Smooth muscle cell (in vitro differentiated cells): Measurements from ENCODE around the gene GLRA1. TPM values are rescaled to one million over a fixed set of nuclear protein-coding genes. Genes with fewer than 3 reads are reported as not detected.
"Not testable (repeated sequence)": the region's sequence is repeated elsewhere in the genome, so short reads cannot be mapped to it uniquely, and the experiment has no call there.

ENCODE experiments used
- DNase-seq: peaks from one replicate; lab custom pipeline; 2025; ENCODE audit not compliant: unreplicated experiment; lab: John Stamatoyannopoulos, UW
- H2AFZ ChIP-seq: fragments of 200-600 bp; sonication (generic); 2 replicates; pipeline ENCODE4 v1.6.0; 2016; ENCODE audit warnings: antibody characterized with exemption, low read depth, mild to moderate bottlenecking
- H3F3A ChIP-seq: fragments of 200-600 bp; sonication (generic); 2 replicates; pipeline ENCODE4 v1.6.0; 2017; ENCODE audit warnings: antibody characterized with exemption, low read depth
- H3K27ac ChIP-seq: fragments of 200-600 bp; sonication (generic); 2 replicates; pipeline ENCODE4 v1.5.1; 2016; ENCODE audit warnings: low read depth, mild to moderate bottlenecking
- H3K27me3 ChIP-seq: fragments of 200-600 bp; sonication (generic); 2 replicates; pipeline ENCODE4 v1.6.1; 2016; ENCODE audit warnings: low read depth, mild to moderate bottlenecking
- H3K36me3 ChIP-seq: fragments of 200-600 bp; sonication (generic); 2 replicates; pipeline ENCODE4 v1.5.1; 2016; ENCODE audit warnings: low read depth
- H3K4me1 ChIP-seq: fragments of 200-600 bp; sonication (generic); 2 replicates; pipeline ENCODE4 v1.5.1; 2016; ENCODE audit warnings: low read depth
- H3K4me2 ChIP-seq: fragments of 200-600 bp; sonication (generic); 2 replicates; pipeline ENCODE4 v1.6.0; 2016; ENCODE audit warnings: mild to moderate bottlenecking
- H3K4me3 ChIP-seq: fragments of 200-600 bp; sonication (generic); 2 replicates; pipeline ENCODE4 v1.5.1; 2016; ENCODE audit warnings: mild to moderate bottlenecking
- H3K79me2 ChIP-seq: fragments of 200-600 bp; sonication (generic); 2 replicates; pipeline ENCODE4 v1.6.0; 2016; ENCODE audit warnings: low read depth, mild to moderate bottlenecking
- H3K9ac ChIP-seq: fragments of 200-600 bp; sonication (generic); 2 replicates; pipeline ENCODE4 v1.6.0; 2016; ENCODE audit warnings: low read depth
- H3K9me3 ChIP-seq: fragments of 200-600 bp; sonication (generic); replicated peaks from 2 replicates; pipeline ENCODE4 v1.5.1; 2016; ENCODE audit warnings: low read depth
- H4K20me1 ChIP-seq: fragments of 200-600 bp; sonication (generic); 2 replicates; pipeline ENCODE4 v1.6.0; 2016; ENCODE audit warnings: low read depth
- CTCF ChIP-seq: fragments of 200-600 bp; sonication (generic); IDR thresholded peaks from 2 replicates; pipeline ENCODE4 v1.5.1; 2017; ENCODE audit warnings: borderline replicate concordance, mild to moderate bottlenecking, antibody characterized with exemption; ENCODE audit not compliant: insufficient read depth, poor library complexity, severe bottlenecking
- WGBS: methylation state at CpG from one replicate; pipeline ENCODE4 v1.1.7; 2016; ENCODE audit warnings: low lambda C conversion rate; 5-methylcytosine and 5-hydroxymethylcytosine counted together
- polyA plus RNA-seq: library from polyadenylated mRNA; unstranded; fragments of >200 nt; fragmentation: Nextera tagmentation; extraction: Ambion mirVana; gene quantifications from 2 replicates; pipeline ENCODE4 v1.2.1, GENCODE V29; 2016
- total RNA-seq: library from RNA; depleted of rRNA; stranded (reverse); fragments of >200 nt; gene quantifications from 2 replicates; pipeline ENCODE4 v1.2.3, GENCODE V29; 2014

Gene GLRA1
- total and polyA plus RNA-seq, 2 experiments from 2014 or later: not detected

- Histone ChIP-seq H3K79me2 (no peaks in the 10 kb centered on the region), H3K9ac (no peak overlapping the region), H3K27me3 (no peaks in the 10 kb centered on the region), H3K27ac (no peak overlapping the region), H3F3A (no peaks in the 10 kb centered on the region), H4K20me1 (no peaks in the 10 kb centered on the region), H3K9me3 (no peaks in the 10 kb centered on the region), H3K4me3 (no peak overlapping the region), H3K4me1 (no peaks in the 10 kb centered on the region), H2AFZ (no peak overlapping the region), H3K36me3 (no peaks in the 10 kb centered on the region), H3K4me2 (no peak overlapping the region)
- DNase-seq: no peak
- 96% methylated on average over 5 of the region's 5 CpGs for WGBS
- no peak for TF ChIP-seq CTCF
These were observed 67.8 kb downstream of the GLRA1 start for GRCh38 chr5:151856861-151857260.

- DNase-seq: no peak
- Histone ChIP-seq H3K4me1 (no peaks in the 10 kb centered on the region), H4K20me1 (no peaks in the 10 kb centered on the region), H3K79me2 (no peaks in the 10 kb centered on the region), H3K4me2 (no peak overlapping the region), H3K36me3 (no peaks in the 10 kb centered on the region), H3K9ac (no peak overlapping the region), H3K27me3 (no peaks in the 10 kb centered on the region), H2AFZ (no peak overlapping the region), H3K27ac (no peak overlapping the region), H3F3A (no peaks in the 10 kb centered on the region), H3K4me3 (no peak overlapping the region), H3K9me3 (no peaks in the 10 kb centered on the region)
- TF ChIP-seq CTCF: no peak
- WGBS: 90% methylated on average over 4 of the region's 4 CpGs
These were observed 69.0 kb downstream of the GLRA1 start for GRCh38 chr5:151855701-151856100.

GRCh38 chr5:151847871-151848270, 76.8 kb downstream of the GLRA1 start:
- Histone ChIP-seq H3K4me1 (no peaks in the 10 kb centered on the region), H3K4me3 (no peak overlapping the region), H3K4me2 (no peak overlapping the region), H3F3A (no peaks in the 10 kb centered on the region), H3K9ac (no peak overlapping the region), H3K27ac (no peak overlapping the region), H4K20me1 (no peaks in the 10 kb centered on the region), H3K9me3 (no peaks in the 10 kb centered on the region), H3K79me2 (no peaks in the 10 kb centered on the region), H3K27me3 (no peaks in the 10 kb centered on the region), H3K36me3 (no peaks in the 10 kb centered on the region), H2AFZ (no peak overlapping the region)
- 60% methylated on average over 1 of the region's 1 CpG for WGBS
- no peak for DNase-seq
- no peak for TF ChIP-seq CTCF

GRCh38 chr5:151846765-151847164, 77.9 kb downstream of the GLRA1 start:
- no peak for DNase-seq
- H3K4me1 ChIP-seq: no peaks in the 10 kb centered on the region
- no peak overlapping the region for H3K27ac ChIP-seq
- H3K9me3 ChIP-seq: no peaks in the 10 kb centered on the region
- no peaks in the 10 kb centered on the region for H4K20me1 ChIP-seq
- H3K79me2 ChIP-seq: no peaks in the 10 kb centered on the region
- H3K36me3 ChIP-seq: no peaks in the 10 kb centered on the region
- no peak overlapping the region for H2AFZ ChIP-seq
- no peaks in the 10 kb centered on the region for H3K27me3 ChIP-seq
- no peak overlapping the region for H3K9ac ChIP-seq
- H3F3A ChIP-seq: no peaks in the 10 kb centered on the region
- no peak for TF ChIP-seq CTCF
- no peak overlapping the region for H3K4me3 ChIP-seq
- H3K4me2 ChIP-seq: no peak overlapping the region

- not testable (repeated sequence) for H3K36me3 ChIP-seq, H3K4me1 ChIP-seq, DNase-seq, H3K4me2 ChIP-seq, H3K79me2 ChIP-seq, H4K20me1 ChIP-seq, H3K9ac ChIP-seq, H2AFZ ChIP-seq, H3K4me3 ChIP-seq, H3F3A ChIP-seq, H3K27me3 ChIP-seq, H3K27ac ChIP-seq
- peaks cover 16% of the 10 kb centered on the region for H3K9me3 ChIP-seq
- 98% methylated on average over 4 of the region's 4 CpGs for WGBS
These were observed 91.8 kb downstream of the GLRA1 start for GRCh38 chr5:151832843-151833242.
